Right ventricle myocardium inferior (tissue), 1 donor: ENCODE measurements around the gene FABP6. TPM values are rescaled to one million over a fixed set of nuclear protein-coding genes. Genes with fewer than 3 reads are reported as not detected.

ENCODE experiments used
- ATAC-seq: fragments of 200-7000 bp; cut with Tn5 transposase; one replicate; pipeline ENCODE4 v1.9.1; 2020; ENCODE audit warnings: mild to moderate bottlenecking, moderate library complexity
- DNase-seq: peaks from one replicate; pipeline ENCODE4 v3.0.0; 2021; ENCODE audit errors: missing footprints
- intact Hi-C: fragments of 100-400 bp; cut with DNase I; formaldehyde crosslinking; loops from one replicate; pipeline ENCODE4 v1.11.0; 2022
- total RNA-seq: library from RNA; stranded (reverse); fragmentation: NEBNext Ultra II Directional; extraction: Animal tissue kit (Norgen Biotek cat#: 25700); gene quantifications from one replicate; pipeline ENCODE4 v1.2.1, GENCODE V29; 2021
- donor health status: DM: no; HTN: yes; CAD: no; lungs with severe emphysema.

FABP6 gene
- total RNA-seq, 1 donor from 2014 or later, result 3.5 TPM

- ATAC-seq, result no peak
Measured at GRCh38 chr5:160253441-160253840, 24.1 kb downstream of the FABP6 start.

GRCh38 chr5:160254706-160255105, 25.4 kb downstream of the FABP6 start:
- intact Hi-C loops, result no loop called here
- no peak for DNase-seq
- ATAC-seq, result no peak

More at GRCh38 chr5:160253441-160253840, 24.1 kb downstream of the FABP6 start:
- DNase-seq, result no peak
- intact Hi-C loops, result no loop called here

GRCh38 chr5:160259341-160259740, 30.0 kb downstream of the FABP6 start:
- DNase-seq (no peak), ATAC-seq (no peak)
- intact Hi-C loops, result no loop called here

GRCh38 chr5:160260006-160260775, 30.9 kb downstream of the FABP6 start:
- intact Hi-C loops, result loop anchor here (10.0 kb wide), 1 partner anchor 235 kb away; no protein-coding TSS in a partner anchor
- DNase-seq (no peak), ATAC-seq (no peak)

DNA sequence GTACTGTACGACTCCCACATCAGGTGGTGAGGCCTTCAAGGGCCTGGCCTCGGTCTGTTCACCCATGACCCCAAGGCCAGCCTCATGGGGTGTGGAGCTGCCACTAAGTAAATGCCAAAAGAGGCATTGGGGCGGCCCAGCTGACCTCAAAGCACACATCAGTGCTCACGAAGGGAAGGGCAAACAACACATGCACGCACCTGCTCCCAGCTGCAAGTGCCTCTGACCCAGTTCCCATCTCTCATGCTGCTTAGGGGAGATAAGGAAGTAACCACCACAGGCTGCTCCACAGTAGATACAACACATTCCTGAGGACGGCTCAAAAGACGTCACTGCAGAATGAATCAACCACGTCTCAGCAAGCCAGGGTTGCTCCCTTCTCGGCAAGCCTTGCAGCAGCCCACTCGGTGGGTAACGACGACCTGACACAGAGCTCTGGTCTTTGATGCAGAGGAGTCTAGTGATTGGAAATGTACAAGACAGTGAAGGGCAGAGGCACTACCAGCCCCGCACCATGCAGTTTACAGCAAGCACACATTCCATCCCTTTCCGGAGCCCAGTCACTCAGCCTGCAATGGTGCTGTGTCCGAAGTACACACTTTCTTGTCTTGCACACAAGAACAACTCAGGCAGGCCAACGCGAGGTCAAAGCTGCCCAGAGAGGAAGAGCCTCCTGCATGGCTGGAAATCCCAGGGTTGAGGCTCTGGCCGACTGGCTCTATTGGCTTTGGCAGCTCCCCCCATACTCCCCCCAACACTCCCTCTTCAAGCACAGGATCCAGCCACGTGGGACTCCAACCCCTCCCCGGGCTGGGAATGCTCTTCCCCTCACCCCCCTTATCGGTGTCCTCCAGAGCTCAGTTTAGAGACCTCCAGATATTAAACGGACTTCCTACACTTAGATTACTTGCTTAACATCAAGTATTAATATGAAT, 31.8 kb downstream of the FABP6 start:
- DNase-seq (no peak), ATAC-seq (peak; percentile 73)
- intact Hi-C loops, result loop anchor here (10.0 kb wide), 1 partner anchor 236 kb away; no protein-coding TSS in a partner anchor

- ATAC-seq (no peak), DNase-seq (no peak)
- intact Hi-C loops, result loop anchor here (10.0 kb wide), 1 partner anchor 238 kb away; no protein-coding TSS in a partner anchor
Measured at GRCh38 chr5:160262151-160263074, 33.1 kb downstream of the FABP6 start.

GRCh38 chr5:160263326-160263855, 34.1 kb downstream of the FABP6 start:
- DNase-seq (no peak), ATAC-seq (no peak)
- intact Hi-C loops, result loop anchor here (10.0 kb wide), 1 partner anchor 239 kb away; no protein-coding TSS in a partner anchor

DNA sequence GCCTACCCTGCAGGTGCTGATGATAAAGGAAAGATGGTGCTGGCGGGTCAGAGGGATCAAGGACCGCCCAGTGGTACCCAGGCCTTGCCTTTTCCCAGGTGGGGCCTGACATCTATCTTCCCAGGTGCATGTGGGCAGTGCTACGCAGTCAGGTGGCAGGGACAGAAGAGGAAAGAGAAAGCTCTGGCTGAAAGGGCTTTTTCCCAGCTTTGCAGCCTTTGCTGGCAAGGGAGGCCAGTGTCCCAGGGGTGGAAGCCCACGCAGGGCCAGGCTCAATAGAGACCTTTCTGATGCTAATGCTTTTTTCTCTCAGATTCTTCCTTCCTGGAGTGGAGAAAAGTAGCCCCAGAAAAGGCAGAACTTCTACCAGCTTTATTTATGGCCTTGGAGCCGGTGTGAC, 36.7 kb downstream of the FABP6 start:
- DNase-seq, result no peak
- intact Hi-C loops, result loop anchor here (10.0 kb wide), 1 partner anchor 241 kb away; no protein-coding TSS in a partner anchor
- no peak for ATAC-seq

DNA sequence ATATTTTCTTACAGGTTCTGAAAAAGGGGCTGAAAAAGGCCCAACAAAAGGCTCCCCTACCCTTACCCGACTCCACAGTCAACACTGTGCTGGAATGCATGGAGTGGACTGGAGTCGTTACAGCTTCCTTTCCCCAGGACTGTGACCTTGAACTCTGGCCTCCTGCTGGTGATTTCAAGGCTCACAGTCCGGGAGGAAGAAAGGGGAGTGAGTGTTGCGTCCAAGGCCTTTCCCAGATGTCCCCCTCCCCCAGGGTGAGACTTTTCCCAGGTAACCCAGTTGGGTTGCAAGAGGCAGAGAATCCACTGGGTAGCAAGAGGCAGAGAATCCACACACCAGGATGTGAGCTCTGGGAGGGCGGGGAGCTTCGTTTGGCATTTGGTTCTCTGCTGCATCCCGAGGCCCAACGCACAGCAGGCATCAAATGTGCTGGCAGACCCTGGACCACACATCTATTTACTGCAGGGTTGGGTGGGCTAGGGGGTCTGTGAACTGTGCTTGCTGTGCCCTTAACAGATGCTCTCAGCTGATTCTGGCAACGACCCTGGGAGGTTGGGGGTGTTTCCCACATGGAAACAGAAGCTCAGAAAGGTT, 37.5 kb downstream of the FABP6 start:
- DNase-seq, result peak; percentile 53
- ATAC-seq, result no peak
- intact Hi-C loops, result loop anchor here (10.0 kb wide), 1 partner anchor 242 kb away; no protein-coding TSS in a partner anchor

DNA sequence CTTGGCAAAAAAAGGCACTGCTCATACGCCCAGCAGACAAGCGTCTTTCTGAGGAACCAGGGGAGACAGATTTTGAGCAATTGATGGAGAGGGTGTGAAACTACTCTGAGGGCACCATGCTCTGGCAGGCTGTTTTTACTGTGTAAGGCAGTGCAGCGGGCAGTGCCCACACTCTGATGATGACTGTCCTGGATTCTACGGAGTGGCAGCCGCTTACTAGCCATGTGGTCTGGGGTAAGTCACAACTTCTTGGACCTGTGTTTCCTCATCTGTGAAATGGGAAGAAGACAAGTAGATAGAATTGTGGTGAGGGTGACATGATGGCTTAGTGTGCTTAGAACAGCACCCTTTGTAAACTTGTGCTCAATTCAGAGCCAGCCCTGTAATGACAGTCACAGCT, 38.8 kb downstream of the FABP6 start:
- intact Hi-C loops, result loop anchor here (2.0 to 10.0 kb wide), 2 partner anchors 19 to 243 kb away; no protein-coding TSS in a partner anchor
- ATAC-seq, result no peak
- DNase-seq, result no peak

- DNase-seq (peak; percentile 94), ATAC-seq (peak; percentile 91)
- intact Hi-C loops, result loop anchor here (2.0 to 10.0 kb wide), 2 partner anchors 18 to 244 kb away; no protein-coding TSS in a partner anchor
Measured at GRCh38 chr5:160269017-160269416, 39.7 kb downstream of the FABP6 start.

DNA sequence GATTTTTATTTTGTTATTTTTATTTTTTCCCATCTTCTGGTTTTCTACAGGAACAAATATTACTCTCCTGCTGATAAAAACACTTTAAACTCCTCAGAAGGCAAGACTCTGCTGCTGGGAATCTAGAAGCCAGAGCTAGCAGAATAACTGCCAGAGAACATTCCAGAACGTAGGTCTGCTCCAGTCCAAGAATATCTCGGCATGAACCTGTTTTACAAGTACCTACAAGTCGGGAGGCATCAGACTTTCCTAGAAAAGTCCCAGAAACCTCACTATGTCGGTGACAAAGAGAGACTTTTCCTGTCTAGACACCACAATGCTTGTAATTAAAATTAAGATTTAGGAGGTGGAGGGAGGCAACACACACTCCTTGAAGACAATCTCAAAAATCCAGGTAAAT, 41.4 kb downstream of the FABP6 start:
- ATAC-seq (no peak), DNase-seq (no peak)
- intact Hi-C loops, result no loop called here

- no peak for ATAC-seq
- intact Hi-C loops, result no loop called here
- DNase-seq, result peak; percentile 44
Measured at GRCh38 chr5:160271396-160271795, 42.1 kb downstream of the FABP6 start.

GRCh38 chr5:160271836-160272235, 42.5 kb downstream of the FABP6 start:
- ATAC-seq (no peak), DNase-seq (no peak)
- intact Hi-C loops, result no loop called here

- DNase-seq (no peak), ATAC-seq (no peak)
- intact Hi-C loops, result no loop called here
Measured at GRCh38 chr5:160272264-160272663, 43.0 kb downstream of the FABP6 start.

DNA sequence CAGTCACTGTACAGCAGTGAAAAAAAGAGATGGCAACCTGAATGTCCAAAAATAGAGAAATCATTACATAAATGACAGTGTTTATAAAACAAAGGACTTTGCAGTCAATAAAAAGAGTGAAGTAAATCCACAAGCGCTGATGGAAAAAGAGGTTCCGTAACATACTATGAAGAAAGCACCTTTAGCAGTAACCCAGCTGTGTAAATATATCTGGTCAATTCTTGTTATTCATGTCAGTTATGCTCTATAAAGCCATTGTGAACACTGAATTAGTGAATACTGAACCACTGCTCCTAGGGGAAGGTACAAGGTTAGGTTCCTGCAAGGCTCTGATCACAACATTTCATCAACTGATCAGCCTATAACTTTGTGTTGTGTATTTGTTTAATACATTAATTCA, 43.6 kb downstream of the FABP6 start:
- intact Hi-C loops, result no loop called here
- no peak for ATAC-seq
- no peak for DNase-seq

- DNase-seq, result no peak
- intact Hi-C loops, result no loop called here
Measured at GRCh38 chr5:160274483-160274931, 45.2 kb downstream of the FABP6 start.

GRCh38 chr5:160278343-160278742, 49.0 kb downstream of the FABP6 start:
- ATAC-seq, result no peak
- intact Hi-C loops, result no loop called here

More at GRCh38 chr5:160274483-160274931, 45.2 kb downstream of the FABP6 start:
- ATAC-seq, result no peak

More at GRCh38 chr5:160278343-160278742, 49.0 kb downstream of the FABP6 start:
- no peak for DNase-seq
